ENCODE measurements around the gene SNRNP200.

Gene SNRNP200

DNA sequence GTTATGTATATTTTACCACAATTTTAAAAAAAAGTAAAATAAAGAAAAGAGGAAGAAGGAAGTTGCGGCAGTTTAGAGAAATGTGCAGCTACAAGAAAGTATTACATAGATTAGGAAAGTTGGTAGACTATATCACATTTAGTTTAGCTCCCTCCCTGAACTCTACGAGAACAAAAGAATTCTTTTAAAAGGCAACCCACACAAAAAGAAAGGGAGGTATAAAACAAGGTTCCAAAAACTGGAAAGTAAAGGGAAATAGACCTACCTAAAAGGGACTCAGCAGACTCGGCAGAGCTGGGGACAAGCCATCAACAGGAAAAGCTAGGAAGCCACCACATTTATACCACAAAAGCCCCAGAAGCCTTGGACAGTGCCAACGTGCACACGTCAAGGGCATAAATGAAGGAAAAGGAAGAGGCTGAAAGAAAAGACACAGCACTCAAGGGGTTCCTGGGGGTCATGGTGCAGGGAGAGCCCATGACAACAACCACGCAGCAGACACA lies 48.7 kb downstream of the SNRNP200 start:
- TF ChIP-seq SPI1 (IDR thresholded peaks at IDR 0.05; ENCODE audit: low read depth, low read length) (peak; percentile 7; the same call in 1 of the 2 replicates), TAF1 (IDR thresholded peaks at IDR 0.05; ENCODE audit: low read depth, low read length) (no peak), POU2F2 (IDR thresholded peaks at IDR 0.05; ENCODE audit: low read depth, low read length) (no peak), POLR2A (IDR thresholded peaks at IDR 0.05; ENCODE audit: low read depth, low read length) (no peak)
- DNase-seq (ENCODE audit: insufficient read length, low spot score) (no peak), FAIRE-seq (no peak)

- TF ChIP-seq POU2F2 (IDR thresholded peaks at IDR 0.05; ENCODE audit: low read depth, low read length) = no peak
- no peak for TF ChIP-seq SPI1 (IDR thresholded peaks at IDR 0.05; ENCODE audit: low read depth, low read length)
- TF ChIP-seq PAX5 (IDR thresholded peaks at IDR 0.05; ENCODE audit: insufficient read depth, low read length, severe bottlenecking) = no peak
- TF ChIP-seq POLR2A (IDR thresholded peaks at IDR 0.05; ENCODE audit: low read depth, low read length) = no peak
- no peak for FAIRE-seq
- no peak for DNase-seq (ENCODE audit: insufficient read length, low spot score)
Measured at GRCh38 chr2:96254571-96254970, 50.8 kb downstream of the SNRNP200 start.

DNA sequence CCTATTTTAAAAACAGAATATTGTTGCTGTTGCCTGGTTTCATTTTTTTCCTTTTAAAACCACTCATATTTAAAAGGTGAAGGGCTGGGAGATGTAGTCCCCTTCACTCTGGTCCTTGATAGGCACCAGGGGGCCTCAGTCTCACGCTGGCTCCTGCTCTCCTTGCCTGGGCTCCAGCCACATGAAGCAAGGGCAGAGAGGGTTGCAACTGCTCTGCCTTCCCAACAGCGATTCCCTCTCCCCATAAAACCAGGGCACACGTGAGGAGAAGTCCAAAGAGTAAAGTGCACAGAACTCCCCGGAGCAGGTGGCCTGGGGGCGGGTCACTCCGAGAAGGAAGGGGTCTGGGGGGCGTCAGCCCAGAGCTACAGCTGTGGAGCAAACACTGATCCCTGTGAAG lies 52.3 kb downstream of the SNRNP200 start:
- TF ChIP-seq TAF1 (IDR thresholded peaks at IDR 0.05; ENCODE audit: low read depth, low read length) (no peak), SPI1 (IDR thresholded peaks at IDR 0.05; ENCODE audit: low read depth, low read length) (no peak), POLR2A (IDR thresholded peaks at IDR 0.05; ENCODE audit: low read depth, low read length) (no peak), POLR2AphosphoS5 (IDR thresholded peaks at IDR 0.05; ENCODE audit: low read depth, low read length) (no peak)
- DNase-seq (ENCODE audit: insufficient read length, low spot score) (no peak), FAIRE-seq (no peak)

- TF ChIP-seq POLR2A (IDR thresholded peaks at IDR 0.05; ENCODE audit: low read depth, low read length) (no peak), POLR2AphosphoS5 (IDR thresholded peaks at IDR 0.05; ENCODE audit: low read depth, low read length) (no peak)
- FAIRE-seq (no peak), DNase-seq (ENCODE audit: insufficient read length, low spot score) (no peak)
Measured at GRCh38 chr2:96252526-96252925, 52.8 kb downstream of the SNRNP200 start.

DNA sequence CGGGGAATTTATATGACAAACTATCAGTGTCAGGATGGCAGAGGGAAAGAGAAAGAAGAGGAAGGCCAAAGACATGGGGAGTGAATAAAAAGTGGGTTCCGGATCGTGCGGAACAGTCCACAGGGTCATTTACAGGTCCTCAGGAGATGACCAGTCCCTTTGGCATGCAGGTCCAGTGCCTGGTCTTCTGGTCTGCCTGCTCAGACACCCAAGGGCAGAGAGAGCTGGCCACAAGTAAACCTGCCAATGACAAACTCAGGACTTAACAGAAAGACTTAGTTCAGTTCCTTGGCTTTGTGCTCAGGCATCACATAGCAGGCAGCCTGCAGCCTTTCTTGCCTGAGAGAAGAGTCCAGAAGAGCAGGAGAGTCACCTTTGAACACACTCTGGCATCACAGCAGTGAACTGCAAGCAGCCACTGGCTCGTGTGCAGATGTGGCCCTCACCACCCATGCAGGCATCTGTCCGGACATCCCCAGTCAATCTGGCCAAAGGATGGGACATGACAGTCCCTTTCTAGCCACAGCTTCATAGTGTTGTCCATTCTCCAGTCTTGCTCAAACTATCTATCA lies 53.5 kb downstream of the SNRNP200 start:
- no peak for FAIRE-seq
- DNase-seq (ENCODE audit: insufficient read length, low spot score) = no peak
- TF ChIP-seq SPI1 (IDR thresholded peaks at IDR 0.05; ENCODE audit: low read depth, low read length) = no peak
- no peak for TF ChIP-seq TAF1 (IDR thresholded peaks at IDR 0.05; ENCODE audit: low read depth, low read length)
- TF ChIP-seq POU2F2 (IDR thresholded peaks at IDR 0.05; ENCODE audit: low read depth, low read length) = no peak
- TF ChIP-seq POLR2AphosphoS5 (IDR thresholded peaks at IDR 0.05; ENCODE audit: low read depth, low read length) = no peak
- TF ChIP-seq POLR2A (IDR thresholded peaks at IDR 0.05; ENCODE audit: low read depth, low read length) = no peak
- no peak for TF ChIP-seq PAX5 (IDR thresholded peaks at IDR 0.05; ENCODE audit: insufficient read depth, low read length, severe bottlenecking)

DNA sequence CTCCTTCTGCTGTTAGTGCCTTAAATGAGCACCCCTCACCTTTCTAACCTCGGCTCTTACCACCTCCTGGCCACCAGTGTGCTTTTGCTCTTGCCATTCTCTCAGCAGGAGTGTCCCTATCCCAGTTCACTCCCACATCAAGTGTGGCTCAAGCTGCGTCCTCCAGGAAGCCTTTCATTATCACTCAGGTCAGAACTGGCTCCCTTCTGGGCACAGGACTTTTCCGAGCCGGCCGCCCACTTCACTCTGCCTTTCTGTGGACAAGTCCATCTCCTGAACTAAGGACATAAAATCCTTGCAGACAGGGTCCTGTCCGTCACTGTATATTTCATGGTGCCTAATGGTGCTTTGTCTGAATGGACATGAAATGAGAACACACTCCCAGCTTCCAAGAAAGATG lies 55.2 kb downstream of the SNRNP200 start:
- FAIRE-seq (no peak), DNase-seq (ENCODE audit: insufficient read length, low spot score) (no peak)
- TF ChIP-seq POLR2A (IDR thresholded peaks at IDR 0.05; ENCODE audit: low read depth, low read length) = no peak
- no peak for TF ChIP-seq TAF1 (IDR thresholded peaks at IDR 0.05; ENCODE audit: low read depth, low read length)
- TF ChIP-seq POLR2AphosphoS5 (IDR thresholded peaks at IDR 0.05; ENCODE audit: low read depth, low read length) = no peak; the same call in 1 of the 2 replicates
- TF ChIP-seq SPI1 (IDR thresholded peaks at IDR 0.05; ENCODE audit: low read depth, low read length) = no peak

- TF ChIP-seq SPI1 (IDR thresholded peaks at IDR 0.05; ENCODE audit: low read depth, low read length) = no peak
- no peak for TF ChIP-seq POLR2A (IDR thresholded peaks at IDR 0.05; ENCODE audit: low read depth, low read length)
- TF ChIP-seq TAF1 (IDR thresholded peaks at IDR 0.05; ENCODE audit: low read depth, low read length) = no peak
- TF ChIP-seq POU2F2 (IDR thresholded peaks at IDR 0.05; ENCODE audit: low read depth, low read length) = no peak
- TF ChIP-seq PAX5 (IDR thresholded peaks at IDR 0.05; ENCODE audit: insufficient read depth, low read length, severe bottlenecking) = no peak
- TF ChIP-seq POLR2AphosphoS5 (IDR thresholded peaks at IDR 0.05; ENCODE audit: low read depth, low read length) = no peak
- no peak for FAIRE-seq
Measured at GRCh38 chr2:96249654-96250053, 55.7 kb downstream of the SNRNP200 start.

GRCh38 chr2:96248624-96249023 lies 56.7 kb downstream of the SNRNP200 start:
- FAIRE-seq = no peak
- DNase-seq (ENCODE audit: insufficient read length, low spot score) = no peak
- TF ChIP-seq SPI1 (IDR thresholded peaks at IDR 0.05; ENCODE audit: low read depth, low read length) (no peak), POU2F2 (IDR thresholded peaks at IDR 0.05; ENCODE audit: low read depth, low read length) (no peak), PAX5 (IDR thresholded peaks at IDR 0.05; ENCODE audit: insufficient read depth, low read length, severe bottlenecking) (no peak), TAF1 (IDR thresholded peaks at IDR 0.05; ENCODE audit: low read depth, low read length) (no peak), POLR2AphosphoS5 (IDR thresholded peaks at IDR 0.05; ENCODE audit: low read depth, low read length) (no peak), POLR2A (IDR thresholded peaks at IDR 0.05; ENCODE audit: low read depth, low read length) (no peak)

More at GRCh38 chr2:96249654-96250053, 55.7 kb downstream of the SNRNP200 start:
- no peak for DNase-seq (ENCODE audit: insufficient read length, low spot score)

DNA sequence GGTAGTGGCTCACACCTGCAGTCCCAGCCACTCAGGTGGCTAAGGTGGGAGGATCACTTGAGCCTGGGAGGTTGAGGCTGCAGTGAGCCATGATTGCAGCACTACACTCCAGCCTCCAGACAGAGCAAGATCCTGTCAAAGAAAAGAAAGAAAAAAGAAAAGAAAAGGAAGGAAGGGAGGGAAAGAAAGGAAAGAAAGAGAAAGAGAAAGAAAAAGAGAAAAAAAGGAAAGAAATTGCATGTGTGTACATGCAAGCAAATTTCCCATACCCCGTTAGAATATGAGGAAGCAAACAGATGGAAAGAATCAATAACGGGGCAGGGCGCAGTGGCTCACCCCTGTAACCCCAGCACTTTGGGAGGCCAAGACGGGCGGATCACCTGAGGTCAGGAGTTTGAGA lies 57.5 kb downstream of the SNRNP200 start:
- no peak for TF ChIP-seq POLR2AphosphoS5 (IDR thresholded peaks at IDR 0.05; ENCODE audit: low read depth, low read length)
- FAIRE-seq = no peak
- DNase-seq (ENCODE audit: insufficient read length, low spot score) = no peak

- TF ChIP-seq POLR2AphosphoS5 (IDR thresholded peaks at IDR 0.05; ENCODE audit: low read depth, low read length) = no peak
- TF ChIP-seq TAF1 (IDR thresholded peaks at IDR 0.05; ENCODE audit: low read depth, low read length) = no peak
- no peak for TF ChIP-seq POLR2A (IDR thresholded peaks at IDR 0.05; ENCODE audit: low read depth, low read length)
- TF ChIP-seq SPI1 (IDR thresholded peaks at IDR 0.05; ENCODE audit: low read depth, low read length) = no peak
- no peak for TF ChIP-seq PAX5 (IDR thresholded peaks at IDR 0.05; ENCODE audit: insufficient read depth, low read length, severe bottlenecking)
- TF ChIP-seq POU2F2 (IDR thresholded peaks at IDR 0.05; ENCODE audit: low read depth, low read length) = no peak
- DNase-seq (ENCODE audit: insufficient read length, low spot score) (no peak), FAIRE-seq (no peak)
Measured at GRCh38 chr2:96247009-96247408, 58.3 kb downstream of the SNRNP200 start.

All from GM12891 (cell line).